ENCODE measurements around the gene CLNK.

GRCh38 chr4:10575414-10575813, 109.2 kb downstream of the CLNK start:
- TF ChIP-seq CTCF (IDR thresholded peaks at IDR 0.05) (no peak), POLR2A (IDR thresholded peaks at IDR 0.05) (no peak)
